GM19238 (cell line): Measurements from ENCODE around the gene NKIRAS2.
"Not testable (repeated sequence)": the region's sequence is repeated elsewhere in the genome, so short reads cannot be mapped to it uniquely, and the experiment has no call there.

Experiments used
- DNase-seq: peaks from one replicate; pipeline ENCODE4 v3.0.0; 2011; ENCODE audit warnings: low spot score; ENCODE audit not compliant: insufficient read length

Gene NKIRAS2

DNA sequence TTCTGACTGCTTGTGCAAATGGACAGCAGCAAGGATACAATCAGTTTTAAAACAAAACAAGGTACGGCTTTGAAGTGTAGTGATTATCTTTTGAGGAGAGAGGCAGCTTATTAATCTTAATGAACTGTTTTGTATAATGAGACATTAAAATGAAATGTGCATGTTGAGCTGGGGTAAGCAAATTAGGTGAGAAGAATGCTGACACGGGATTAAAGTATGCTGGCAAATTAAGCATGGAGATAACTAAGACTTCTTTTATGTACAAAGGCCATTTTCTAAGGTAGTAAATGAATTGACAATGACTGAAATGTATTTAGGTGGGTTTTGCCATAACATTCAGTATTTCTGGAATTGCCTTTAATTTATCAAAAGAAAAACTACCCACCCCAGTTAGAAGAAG is 21.4 kb upstream of the NKIRAS2 start:
- no peak for DNase-seq

DNA sequence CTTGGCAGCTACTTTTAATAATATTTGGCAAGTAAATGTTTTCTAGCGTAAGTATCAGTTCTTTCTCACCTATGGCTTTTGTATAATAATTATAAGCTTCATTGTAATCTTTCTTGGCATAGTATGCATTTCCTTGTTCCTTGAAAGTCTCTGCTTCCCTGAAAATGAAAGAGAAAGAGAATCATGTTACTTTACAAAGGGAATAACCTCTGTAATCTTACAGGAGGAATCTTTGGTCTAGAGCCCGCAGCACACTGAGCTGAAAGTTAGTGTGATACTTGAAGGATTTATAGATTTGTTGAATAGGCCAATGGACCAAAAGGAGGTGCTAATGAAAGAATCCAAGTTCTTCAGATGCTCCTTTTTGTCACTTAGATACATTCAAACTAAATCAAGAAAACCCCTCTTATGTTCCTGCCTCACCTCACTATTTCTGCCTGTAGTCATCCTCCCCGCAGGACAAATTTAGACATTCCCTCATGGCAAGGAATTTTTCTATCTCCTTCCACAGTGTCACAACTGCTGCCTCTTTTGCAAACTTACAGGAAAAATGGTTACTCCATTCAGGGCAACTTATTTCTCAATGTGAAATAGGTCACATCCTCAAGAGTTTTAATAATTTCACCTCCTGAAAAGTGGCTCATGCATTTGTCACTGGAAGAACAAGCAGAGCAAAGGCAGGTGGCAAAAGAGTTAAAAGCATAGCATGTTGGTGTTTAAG is 19.3 kb upstream of the NKIRAS2 start:
- DNase-seq, result no peak

DNA sequence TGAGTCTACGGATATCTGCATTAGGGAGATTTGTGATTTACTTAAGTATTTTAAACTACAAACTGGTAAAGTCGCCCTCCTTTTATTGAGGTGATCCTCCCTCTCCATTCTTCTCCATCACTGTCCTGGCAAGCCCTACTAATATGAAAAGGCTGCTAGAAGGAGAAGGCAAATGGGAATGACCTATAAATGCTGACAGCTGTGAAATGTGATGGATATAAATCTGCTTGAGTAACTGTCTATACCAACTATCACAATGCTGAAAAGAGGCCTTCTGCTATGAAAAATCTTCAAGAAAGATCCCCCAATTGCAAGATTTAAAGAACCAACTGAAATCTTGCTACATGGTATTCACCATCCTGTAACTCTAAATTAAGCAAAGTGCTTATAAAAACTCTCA is 18.2 kb upstream of the NKIRAS2 start:
- DNase-seq, result no peak

DNA sequence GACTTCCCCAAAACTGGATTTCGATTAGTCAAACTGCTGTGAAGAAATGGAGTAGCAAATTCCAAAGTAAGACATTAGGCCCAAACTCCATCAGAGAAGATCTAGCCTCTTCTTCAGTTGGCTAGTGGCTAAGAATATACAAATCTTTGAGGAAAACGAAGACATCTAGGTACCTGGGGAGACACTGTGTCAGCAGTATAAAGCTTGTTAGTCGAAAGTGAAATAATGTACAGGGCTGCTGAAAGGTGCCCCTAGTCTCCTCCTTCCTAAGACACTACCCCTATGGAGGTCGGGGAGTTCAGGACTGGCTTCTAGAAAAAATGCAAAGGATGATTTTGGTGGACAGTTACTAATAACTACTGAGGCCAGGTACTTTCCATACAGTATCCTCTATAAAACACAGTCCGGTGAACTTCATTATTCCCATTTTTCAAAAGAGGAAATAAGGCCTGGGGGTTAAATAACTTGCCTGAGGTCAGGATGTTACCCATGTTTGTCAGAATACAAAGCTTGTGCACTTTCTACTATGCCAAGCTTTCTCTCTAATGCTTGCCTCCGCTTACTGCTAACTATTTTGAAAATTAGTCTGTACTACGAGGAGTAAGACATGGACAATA is 17.6 kb upstream of the NKIRAS2 start:
- DNase-seq, result no peak

DNA sequence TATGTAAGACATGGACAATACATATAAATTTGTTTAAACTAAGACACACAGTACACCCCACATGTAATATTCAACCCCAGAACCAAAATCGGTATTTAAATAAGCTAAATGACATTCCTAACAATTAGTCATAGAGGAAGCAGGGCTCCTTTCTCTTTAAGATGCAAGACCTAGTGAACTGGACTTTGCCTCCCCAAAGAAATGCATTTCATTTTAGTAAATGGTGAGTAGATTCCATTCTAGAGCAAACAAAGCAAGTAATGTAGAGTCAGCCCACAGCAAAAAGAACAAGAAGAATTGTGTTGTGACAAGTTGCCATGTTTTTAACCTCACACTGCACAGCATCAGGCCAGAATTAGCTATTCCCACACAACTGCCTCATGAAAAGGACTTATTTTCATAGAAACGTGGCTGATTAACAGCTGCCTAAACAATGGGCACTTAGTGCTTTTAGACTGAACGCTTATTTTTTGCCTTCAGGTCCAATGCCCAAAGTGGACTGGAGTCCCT is 17.0 kb upstream of the NKIRAS2 start:
- DNase-seq, result no peak

DNA sequence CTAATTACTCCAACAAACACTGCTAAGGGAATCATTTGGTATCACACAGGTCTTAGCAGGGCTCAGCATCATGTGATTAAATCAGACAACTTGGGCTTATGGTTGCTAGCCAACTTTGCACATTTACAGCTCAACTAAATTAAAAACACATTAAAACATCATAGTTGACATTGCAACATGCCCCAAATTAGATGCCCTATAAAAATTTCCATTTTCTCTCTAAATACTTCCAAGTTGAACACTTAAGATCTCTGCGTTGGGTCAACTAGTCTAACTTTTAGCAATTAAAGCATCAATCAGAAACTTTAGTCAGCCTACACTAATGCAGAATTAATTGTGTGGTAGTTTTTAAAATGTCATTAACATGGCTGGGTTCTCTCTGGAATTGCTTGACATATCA is 14.7 kb upstream of the NKIRAS2 start:
- DNase-seq, result no peak

DNA sequence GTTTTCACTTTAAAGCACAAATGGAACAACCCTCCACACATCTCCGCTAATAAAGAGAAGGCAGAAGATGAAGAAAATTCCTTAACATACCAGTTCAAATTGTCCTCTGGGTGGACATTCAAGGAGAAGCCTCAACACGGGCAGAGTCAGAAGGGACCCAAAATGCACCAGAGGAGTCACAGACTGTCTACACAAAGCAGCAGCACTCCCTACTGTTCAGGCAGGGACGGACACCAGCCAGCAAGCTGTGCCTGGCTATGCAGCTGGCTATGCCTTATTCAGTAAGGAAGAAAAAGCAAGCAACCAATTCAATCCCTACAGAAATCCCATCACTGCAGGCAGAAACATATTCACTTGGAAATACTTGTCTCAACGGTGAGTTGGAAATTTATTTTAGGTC is 10.7 kb upstream of the NKIRAS2 start:
- DNase-seq, result no peak

DNA sequence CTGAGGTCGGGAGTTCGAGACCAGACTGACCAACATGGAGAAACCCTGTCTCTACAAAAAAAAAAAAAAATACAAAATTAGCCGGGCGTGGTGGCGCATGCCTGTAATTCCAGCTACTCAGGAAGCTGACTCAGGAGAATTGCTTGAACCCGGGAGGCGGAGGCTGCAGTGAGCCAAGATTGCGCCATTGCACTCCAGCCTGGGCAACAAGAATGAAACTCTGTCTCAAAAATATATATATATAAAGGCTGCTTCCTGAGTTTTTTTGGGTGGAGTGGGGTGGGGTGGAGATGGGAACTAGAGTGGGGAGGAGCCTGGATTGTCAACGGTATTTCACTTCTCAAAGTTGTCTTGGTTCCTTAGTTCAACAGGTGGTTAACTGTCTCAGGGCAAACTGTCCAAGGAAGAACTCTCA is 9.6 kb upstream of the NKIRAS2 start:
- not testable (repeated sequence) for DNase-seq

DNA sequence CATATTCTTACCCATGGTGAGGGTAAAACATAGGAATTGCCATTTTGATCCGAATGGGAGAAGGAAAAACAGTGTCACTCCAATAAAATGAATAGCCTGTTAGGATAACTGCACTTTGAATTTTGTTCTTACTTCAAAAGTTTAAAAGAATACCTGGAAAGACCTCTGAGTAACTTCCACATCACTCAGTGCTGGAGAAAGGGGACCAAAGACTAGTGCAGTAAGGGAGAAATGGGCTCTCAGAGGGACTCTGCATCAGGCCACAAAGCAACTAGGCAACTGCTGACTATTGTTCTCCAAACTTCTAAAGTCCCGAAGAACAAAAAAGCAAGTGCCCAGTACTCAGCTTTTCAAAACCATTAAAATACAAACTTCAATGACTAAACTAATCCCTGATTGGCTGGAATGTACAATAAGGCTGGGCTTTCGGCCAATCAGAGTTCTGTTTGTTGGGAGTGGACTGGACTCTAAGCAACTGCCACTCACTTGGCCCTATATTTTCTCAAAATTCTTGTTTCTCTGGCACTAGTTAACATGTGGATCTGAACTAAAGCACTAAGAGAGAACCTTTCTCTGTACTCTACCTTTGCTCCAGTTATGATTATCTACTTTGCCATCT is 8.9 kb upstream of the NKIRAS2 start:
- DNase-seq, result no peak

DNA sequence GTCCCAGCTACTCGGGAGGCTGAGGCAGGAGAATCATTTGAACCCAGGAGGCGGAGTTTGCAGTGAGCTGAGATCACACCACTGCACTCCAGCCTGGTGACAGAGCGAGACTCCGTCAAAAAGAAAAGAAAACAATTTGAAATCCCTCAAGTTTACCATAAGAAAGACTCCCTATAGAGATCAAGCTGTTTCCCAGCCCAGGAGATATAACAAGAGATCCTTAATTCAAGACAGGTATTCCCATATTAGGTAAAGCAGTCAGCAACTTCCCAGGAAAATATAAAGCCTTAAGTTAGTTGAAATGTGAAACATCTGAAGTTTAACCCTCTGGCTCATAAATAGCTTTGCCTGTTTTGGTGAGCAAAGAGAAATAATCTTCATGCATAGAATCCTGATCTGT is 7.5 kb upstream of the NKIRAS2 start:
- not testable (repeated sequence) for DNase-seq

DNA sequence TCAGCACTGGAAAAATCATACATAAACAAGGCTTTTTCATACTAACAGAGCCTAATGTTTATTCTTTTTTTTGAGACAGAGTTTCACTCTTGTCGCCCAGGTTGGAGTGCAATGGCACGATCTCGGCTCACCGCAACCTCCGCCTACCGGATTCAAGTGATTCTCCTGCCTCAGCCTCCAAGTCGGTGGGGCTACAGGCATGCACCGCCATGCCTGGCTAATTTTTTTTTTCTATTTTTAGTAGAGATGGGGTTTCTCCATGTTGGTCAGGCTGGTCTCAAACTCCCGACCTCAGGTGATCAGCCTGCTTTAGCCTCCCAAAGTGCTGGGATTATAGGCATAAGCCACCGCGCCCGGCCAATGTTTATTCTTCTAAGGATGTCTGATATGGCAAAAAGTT is 6.2 kb upstream of the NKIRAS2 start:
- not testable (repeated sequence) for DNase-seq

DNA sequence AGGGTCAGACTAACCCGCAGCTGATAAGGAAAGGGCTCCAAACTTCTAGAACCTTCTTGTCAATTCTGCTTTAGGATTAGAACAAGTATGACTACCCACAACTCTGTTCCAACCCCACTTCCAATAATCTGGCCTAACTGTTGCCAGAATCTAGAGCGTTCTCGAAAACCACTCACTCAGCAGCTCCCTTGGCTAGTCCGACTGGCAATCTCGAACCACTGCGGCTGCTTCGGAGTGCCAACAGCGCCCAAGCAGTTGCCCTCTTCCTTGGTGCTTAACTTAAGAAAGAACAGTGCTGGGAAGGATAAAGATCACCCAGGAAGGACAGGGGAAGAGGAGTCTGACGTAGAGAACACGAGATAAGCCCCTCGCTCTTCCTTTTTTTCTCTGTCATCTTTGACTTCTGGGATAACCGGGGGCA is 3.5 kb upstream of the NKIRAS2 start:
- no peak for DNase-seq

DNA sequence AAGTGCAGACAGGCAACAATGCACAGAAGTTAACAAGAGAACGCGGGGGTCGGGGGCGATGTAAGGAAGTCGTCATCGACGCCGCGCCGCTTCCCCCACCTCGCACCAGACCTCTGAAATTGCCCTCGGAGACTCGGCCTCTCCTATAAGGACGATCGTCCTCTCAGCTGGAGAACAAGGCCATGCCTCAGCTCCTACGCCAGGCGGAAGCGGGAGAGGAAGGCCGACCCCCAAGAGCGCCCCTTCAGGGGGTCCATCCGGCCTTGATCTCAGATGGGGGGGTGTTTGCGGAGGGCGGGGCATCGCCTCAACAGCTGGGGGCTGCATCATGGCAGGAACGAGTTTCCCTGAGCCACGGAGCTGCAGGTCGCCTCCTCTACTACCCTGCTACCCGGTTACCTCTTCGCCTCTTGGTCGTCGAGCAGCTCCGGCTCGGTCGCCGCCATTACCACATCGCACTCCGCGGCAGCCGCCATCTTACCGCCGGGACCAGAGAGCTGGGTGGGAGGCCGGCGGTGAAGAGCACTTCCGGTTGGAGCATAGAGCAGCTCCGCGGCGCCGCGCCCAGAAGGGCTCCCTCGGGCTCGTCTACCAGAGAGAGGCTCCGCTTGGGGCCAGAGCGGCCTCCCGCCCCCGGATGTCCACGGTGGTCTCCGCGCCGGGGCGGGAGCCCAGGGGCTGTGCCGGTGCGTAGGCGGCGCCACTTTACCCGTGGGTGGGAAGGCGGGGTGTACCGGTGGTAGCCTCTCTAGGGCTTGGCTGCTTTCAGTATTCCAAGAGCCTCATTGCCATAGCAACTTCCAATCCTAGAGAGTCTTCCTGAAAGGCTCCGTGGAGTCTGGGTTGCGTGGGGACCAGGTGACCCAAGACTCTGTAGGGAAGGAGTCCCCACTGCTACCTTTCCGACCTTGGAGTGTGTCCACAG is 2.7 kb upstream of the NKIRAS2 start, which contains the start of gene DNAJC7:
Gene DNAJC7, minus strand, starts transcription at position 499 of the 925 bp plus-strand sequence. Its CDS starts 23 bp downstream, at position 476.
- peak; percentile 95 for DNase-seq

DNA sequence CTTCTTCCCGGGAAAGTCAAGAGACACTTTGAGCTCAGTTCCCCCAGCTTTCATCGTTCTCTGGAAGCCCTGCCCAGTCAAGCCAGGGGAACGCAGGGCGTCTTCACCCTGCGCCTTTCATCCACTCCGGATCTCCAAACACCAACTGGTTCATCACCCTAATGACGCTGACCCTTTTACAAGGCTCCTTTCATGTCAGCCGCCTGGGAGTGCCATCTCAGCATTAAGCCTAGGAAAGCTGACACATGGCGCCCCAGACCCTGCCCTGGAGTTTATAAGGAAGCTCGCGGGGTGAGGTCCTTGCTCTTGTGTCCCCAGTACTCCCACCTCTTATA is 2.1 kb upstream of the NKIRAS2 start:
- no peak for DNase-seq

DNA sequence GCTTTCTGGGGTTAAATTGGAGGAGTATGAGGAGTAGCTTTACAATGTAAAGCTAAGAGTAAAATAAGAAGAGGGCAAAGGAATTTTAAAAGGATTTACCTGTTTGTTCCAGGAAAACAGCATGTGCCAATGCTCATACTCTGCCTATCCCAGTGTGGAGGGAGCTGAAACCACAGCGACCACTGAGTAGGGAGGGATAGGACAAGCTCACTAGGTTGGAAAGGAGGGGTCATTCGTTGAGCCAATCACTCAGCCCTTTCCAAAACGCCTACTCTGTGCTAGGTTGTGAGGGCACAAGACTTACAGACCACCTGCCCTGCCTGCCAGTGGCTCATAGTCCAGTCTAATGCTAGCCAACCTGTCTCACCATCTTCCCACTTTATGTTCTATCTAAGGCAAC is 1.6 kb upstream of the NKIRAS2 start:
- DNase-seq, result no peak

DNA sequence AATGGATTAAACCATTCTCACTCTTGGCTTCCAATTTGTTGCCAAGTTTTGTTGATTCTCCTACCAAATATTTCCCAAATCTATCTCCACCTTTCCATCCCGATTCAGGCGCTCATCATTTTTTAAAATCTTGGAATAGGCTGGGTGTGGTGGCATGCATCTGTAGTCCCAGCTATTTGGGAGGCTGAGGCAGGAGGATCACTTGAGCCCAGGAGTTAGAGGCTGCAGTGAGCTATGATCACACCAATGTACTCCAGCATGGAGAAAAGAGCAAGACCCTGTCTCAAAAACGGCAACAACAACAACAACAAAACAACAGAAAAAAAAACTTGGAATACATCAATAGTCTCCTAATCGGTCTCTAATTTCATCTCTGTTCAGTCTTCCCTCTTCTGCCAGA is 902 bp upstream of the NKIRAS2 start:
- no peak for DNase-seq

DNA sequence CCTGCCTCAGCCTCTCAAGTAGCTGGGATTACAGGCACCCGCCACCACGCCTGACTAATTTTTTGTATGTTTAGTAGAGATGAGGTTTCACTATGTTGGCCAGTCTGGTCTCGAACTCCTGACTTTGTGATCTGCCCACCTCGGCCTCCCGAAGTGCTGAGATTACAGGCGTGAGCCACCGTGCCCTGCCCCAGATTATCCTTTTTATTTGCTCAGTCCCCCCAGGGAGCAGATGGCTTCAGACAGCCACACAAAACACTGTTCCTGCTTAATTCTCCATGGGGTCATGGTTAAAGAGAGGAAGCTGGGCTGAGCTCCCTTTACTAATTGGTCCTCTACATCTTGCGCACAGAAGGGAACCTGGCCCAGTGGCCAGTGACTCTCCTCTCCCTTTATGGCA is 955 bp downstream of the NKIRAS2 start:
- not testable (repeated sequence) for DNase-seq

DNA sequence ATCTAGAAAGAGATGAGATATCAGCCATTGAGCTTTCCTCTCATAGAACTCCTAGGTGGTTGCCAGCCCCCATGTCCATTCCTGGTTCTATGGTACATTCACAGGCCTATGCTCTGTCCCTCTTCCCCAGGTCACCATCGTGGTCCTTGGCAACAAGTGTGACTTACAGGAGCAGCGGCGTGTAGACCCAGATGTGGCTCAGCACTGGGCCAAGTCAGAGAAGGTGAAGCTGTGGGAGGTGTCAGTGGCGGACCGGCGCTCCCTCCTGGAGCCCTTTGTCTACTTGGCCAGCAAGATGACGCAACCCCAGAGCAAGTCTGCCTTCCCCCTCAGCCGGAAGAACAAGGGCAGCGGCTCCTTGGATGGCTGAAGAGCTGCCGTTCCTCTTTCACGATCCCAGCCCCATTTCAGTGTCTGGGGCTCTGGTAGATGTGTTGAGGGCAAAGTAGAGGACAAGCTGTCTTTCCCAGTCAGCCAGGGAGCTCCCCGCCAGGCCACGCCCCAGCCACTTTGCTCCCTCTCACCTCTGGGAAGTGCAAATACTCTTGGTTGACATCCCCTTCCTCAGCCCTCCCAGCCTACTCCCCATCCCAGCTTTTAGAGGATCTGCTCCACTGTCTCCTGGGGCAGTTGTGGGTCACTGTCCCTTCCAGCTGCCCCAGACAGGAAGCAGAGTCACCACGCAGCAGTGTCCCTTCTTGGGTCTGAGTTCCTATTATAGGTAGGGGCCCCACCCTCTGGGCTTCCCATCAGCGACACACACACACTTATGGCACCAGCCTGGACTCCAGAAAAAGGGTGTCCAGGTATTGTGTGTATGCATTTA is 3.8 kb downstream of the NKIRAS2 start:
- DNase-seq, result no peak

DNA sequence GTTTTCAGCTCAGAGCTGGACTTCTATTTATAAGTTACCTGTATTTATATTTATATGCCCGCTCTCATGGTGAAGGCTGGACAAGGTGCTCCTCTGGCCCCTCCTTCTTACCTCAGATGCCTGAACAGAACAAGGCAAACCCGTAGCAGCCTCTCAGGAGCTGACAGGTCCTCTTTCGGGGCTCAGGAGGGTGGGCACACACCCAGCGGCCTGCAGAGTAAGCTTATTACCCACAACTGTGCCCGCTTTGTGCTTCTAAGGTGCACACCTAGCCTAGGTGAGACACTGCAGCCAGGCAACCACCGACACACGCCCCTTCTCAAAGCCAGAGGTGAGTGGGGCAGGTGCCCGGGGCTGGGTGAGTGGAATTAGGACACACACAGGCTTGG is 5.3 kb downstream of the NKIRAS2 start:
- DNase-seq, result no peak

DNA sequence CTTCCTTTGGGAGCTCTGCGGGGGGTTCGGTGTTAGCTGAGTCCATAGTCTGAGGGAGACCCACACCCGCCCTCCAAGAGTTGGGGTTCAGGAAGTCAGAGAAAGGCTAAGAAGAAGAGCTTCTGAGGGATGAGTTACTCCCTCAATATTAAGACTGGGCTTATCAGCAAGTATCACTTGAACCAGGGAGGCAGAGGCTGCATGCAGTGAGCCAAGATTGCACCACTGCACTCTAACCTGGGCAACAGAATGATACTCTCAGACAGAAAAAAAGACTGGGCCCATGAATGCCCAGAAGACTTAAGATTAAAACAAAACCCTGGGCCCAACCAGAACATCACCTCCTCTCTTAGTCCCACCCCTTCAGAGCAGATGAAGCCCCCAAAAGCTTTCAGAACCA is 6.0 kb downstream of the NKIRAS2 start:
- DNase-seq, result no peak
